ENCODE data around the gene LAD1. TPM values are rescaled to one million over a fixed set of nuclear protein-coding genes. Genes with fewer than 3 reads are reported as not detected.

The LAD1 gene
- total RNA-seq, 2 experiments from 2014 or later, result not detected

GRCh38 chr1:201370500-201370899 is 28.6 kb downstream of the LAD1 start:
- Histone ChIP-seq H4K20me1 (ENCODE audit: insufficient read depth, low read length) (no peaks in the 10 kb centered on the region), H3K4me3 (ENCODE audit: low read depth, low read length, poor library complexity, severe bottlenecking) (no peak overlapping the region), H3K36me3 (ENCODE audit: insufficient read depth, low read length) (no peaks in the 10 kb centered on the region), H3K4me1 (ENCODE audit: insufficient read depth, low read length, poor library complexity, severe bottlenecking) (no peaks in the 10 kb centered on the region), H3K9me2 (ENCODE audit: insufficient read depth, low read length) (no peaks in the 10 kb centered on the region), H2AFZ (ENCODE audit: low read length) (no peak overlapping the region), H3K9me3 (ENCODE audit: low read length) (no peaks in the 10 kb centered on the region), H3K79me2 (ENCODE audit: insufficient read depth, low read depth, low read length) (no peaks in the 10 kb centered on the region), H3K27ac (ENCODE audit: low read depth, low read length, poor library complexity, severe bottlenecking) (no peak overlapping the region), H3K4me2 (ENCODE audit: low read length) (no peak overlapping the region)
- intact Hi-C loops (cut with micrococcal nuclease; ENCODE audit: unreplicated experiment), result no loop called here
- TF ChIP-seq, protein P1, sequence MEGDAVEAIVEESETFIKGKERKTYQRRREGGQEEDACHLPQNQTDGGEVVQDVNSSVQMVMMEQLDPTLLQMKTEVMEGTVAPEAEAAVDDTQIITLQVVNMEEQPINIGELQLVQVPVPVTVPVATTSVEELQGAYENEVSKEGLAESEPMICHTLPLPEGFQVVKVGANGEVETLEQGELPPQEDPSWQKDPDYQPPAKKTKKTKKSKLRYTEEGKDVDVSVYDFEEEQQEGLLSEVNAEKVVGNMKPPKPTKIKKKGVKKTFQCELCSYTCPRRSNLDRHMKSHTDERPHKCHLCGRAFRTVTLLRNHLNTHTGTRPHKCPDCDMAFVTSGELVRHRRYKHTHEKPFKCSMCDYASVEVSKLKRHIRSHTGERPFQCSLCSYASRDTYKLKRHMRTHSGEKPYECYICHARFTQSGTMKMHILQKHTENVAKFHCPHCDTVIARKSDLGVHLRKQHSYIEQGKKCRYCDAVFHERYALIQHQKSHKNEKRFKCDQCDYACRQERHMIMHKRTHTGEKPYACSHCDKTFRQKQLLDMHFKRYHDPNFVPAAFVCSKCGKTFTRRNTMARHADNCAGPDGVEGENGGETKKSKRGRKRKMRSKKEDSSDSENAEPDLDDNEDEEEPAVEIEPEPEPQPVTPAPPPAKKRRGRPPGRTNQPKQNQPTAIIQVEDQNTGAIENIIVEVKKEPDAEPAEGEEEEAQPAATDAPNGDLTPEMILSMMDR (conservative IDR thresholded peaks at IDR 0.05; ENCODE audit: low read length), result no peak
- no peak for TF ChIP-seq EZH2phosphoT487 (IDR thresholded peaks at IDR 0.05; ENCODE audit: borderline replicate concordance, low read depth, low read length)
- no peak for DNase-seq (ENCODE audit: low spot score)
- CTCF ChIA-PET (ENCODE audit: unreplicated experiment), result no interaction called here
- no TSS peak for BruUV-seq (replicated peaks)
- POLR2A ChIA-PET, result no interaction called here

DNA sequence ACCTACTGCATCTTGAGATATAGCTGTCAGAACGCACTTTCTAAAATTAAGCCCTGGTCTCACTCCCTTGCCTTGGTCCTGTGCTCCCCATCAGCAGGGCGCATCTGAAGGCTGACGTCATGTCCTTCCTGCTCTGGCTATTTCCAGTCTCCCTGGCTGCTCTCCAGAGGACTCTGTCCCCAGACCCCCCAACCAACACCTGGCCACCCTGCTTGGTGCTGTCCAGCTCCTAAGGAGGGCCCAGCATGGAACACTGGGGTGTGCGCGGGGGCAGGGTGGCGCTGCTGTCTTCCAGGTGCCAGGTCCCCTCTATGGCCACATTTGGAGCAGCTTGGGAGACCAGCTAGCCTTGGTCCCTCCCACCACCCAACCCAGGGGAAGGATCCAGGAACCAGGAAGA is 29.9 kb downstream of the LAD1 start:
- H2AFZ ChIP-seq (ENCODE audit: low read length), result no peak overlapping the region

GRCh38 chr1:201366696-201367095 is 32.4 kb downstream of the LAD1 start:
- Histone ChIP-seq H3K27ac (ENCODE audit: low read depth, low read length, poor library complexity, severe bottlenecking) (no peak overlapping the region), H3K4me3 (ENCODE audit: low read depth, low read length, poor library complexity, severe bottlenecking) (no peak overlapping the region), H3K4me1 (ENCODE audit: insufficient read depth, low read length, poor library complexity, severe bottlenecking) (no peaks in the 10 kb centered on the region), H3K9me3 (ENCODE audit: low read length) (no peaks in the 10 kb centered on the region), H4K20me1 (ENCODE audit: insufficient read depth, low read length) (no peaks in the 10 kb centered on the region), H3K36me3 (ENCODE audit: insufficient read depth, low read length) (no peaks in the 10 kb centered on the region), H3K79me2 (ENCODE audit: insufficient read depth, low read depth, low read length) (no peaks in the 10 kb centered on the region), H3K4me2 (ENCODE audit: low read length) (no peak overlapping the region), H3K9me2 (ENCODE audit: insufficient read depth, low read length) (no peaks in the 10 kb centered on the region), H2AFZ (ENCODE audit: low read length) (no peak overlapping the region)
- no TSS peak for BruUV-seq (replicated peaks)
- CTCF ChIA-PET (ENCODE audit: unreplicated experiment), result no interaction called here
- DNase-seq (ENCODE audit: low spot score), result no peak
- TF ChIP-seq EZH2phosphoT487 (IDR thresholded peaks at IDR 0.05; ENCODE audit: borderline replicate concordance, low read depth, low read length), result no peak
- TF ChIP-seq, protein P1 (conservative IDR thresholded peaks at IDR 0.05; ENCODE audit: low read length), result no peak
- intact Hi-C loops (cut with micrococcal nuclease; ENCODE audit: unreplicated experiment), result no loop called here
- POLR2A ChIA-PET, result no interaction called here

More for the DNA sequence above, 29.9 kb downstream of the LAD1 start:
- no TSS peak for BruUV-seq (replicated peaks)
- H3K36me3 ChIP-seq (ENCODE audit: insufficient read depth, low read length), result no peaks in the 10 kb centered on the region
- no peaks in the 10 kb centered on the region for H4K20me1 ChIP-seq (ENCODE audit: insufficient read depth, low read length)
- no peak overlapping the region for H3K27ac ChIP-seq (ENCODE audit: low read depth, low read length, poor library complexity, severe bottlenecking)
- no peaks in the 10 kb centered on the region for H3K9me3 ChIP-seq (ENCODE audit: low read length)
- H3K79me2 ChIP-seq (ENCODE audit: insufficient read depth, low read depth, low read length), result no peaks in the 10 kb centered on the region
- no peak for TF ChIP-seq EZH2phosphoT487 (IDR thresholded peaks at IDR 0.05; ENCODE audit: borderline replicate concordance, low read depth, low read length)
- TF ChIP-seq, protein P1 (conservative IDR thresholded peaks at IDR 0.05; ENCODE audit: low read length), result no peak
- intact Hi-C loops (cut with micrococcal nuclease; ENCODE audit: unreplicated experiment), result no loop called here
- H3K4me1 ChIP-seq (ENCODE audit: insufficient read depth, low read length, poor library complexity, severe bottlenecking), result no peaks in the 10 kb centered on the region
- CTCF ChIA-PET (ENCODE audit: unreplicated experiment), result no interaction called here
- no peak overlapping the region for H3K4me2 ChIP-seq (ENCODE audit: low read length)
- no peak for DNase-seq (ENCODE audit: low spot score)
- POLR2A ChIA-PET, result no interaction called here
- no peaks in the 10 kb centered on the region for H3K9me2 ChIP-seq (ENCODE audit: insufficient read depth, low read length)
- H3K4me3 ChIP-seq (ENCODE audit: low read depth, low read length, poor library complexity, severe bottlenecking), result no peak overlapping the region
